OCI-LY7 (cell line): ENCODE results near the gene EPB42.

Source experiments
- EZH2phosphoT487 ChIP-seq: fragments of 200-600 bp; sonication (generic); IDR thresholded peaks from 2 replicates; pipeline ENCODE4 v1.6.1; 2018; ENCODE audit warnings: low read depth, borderline replicate concordance, mild to moderate bottlenecking, mixed run types, antibody characterized with exemption, low read length, moderate library complexity, mixed read lengths
- TF ChIP-seq, protein P1 (sequence below): fragments of 200-600 bp; sonication (generic); conservative IDR thresholded peaks from 2 replicates; pipeline ENCODE4 v1.5.1; 2014; ENCODE audit warnings: mild to moderate bottlenecking, antibody characterized with exemption, low read length, moderate library complexity, mixed read lengths

DNA sequence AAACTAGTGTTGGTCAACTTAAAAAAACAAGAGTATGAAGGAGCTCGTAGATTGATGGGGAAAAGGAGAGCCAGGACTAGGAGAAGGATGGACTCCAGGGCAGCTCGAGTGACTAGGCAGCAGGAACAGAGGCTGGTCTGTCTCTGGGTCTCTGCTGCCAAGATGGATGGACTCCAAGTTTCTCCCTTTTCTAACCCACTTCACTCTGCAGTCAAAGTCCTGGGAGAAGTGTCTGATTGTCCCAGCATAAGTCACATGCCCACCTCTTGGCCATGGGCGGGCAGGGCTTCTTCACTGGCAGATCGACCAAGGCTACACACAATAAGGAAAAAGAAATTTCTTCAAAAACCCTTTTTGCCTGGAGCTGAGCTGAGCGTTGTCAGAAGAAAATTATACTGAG, 9.2 kb upstream of the EPB42 start:
- TF ChIP-seq, protein P1, sequence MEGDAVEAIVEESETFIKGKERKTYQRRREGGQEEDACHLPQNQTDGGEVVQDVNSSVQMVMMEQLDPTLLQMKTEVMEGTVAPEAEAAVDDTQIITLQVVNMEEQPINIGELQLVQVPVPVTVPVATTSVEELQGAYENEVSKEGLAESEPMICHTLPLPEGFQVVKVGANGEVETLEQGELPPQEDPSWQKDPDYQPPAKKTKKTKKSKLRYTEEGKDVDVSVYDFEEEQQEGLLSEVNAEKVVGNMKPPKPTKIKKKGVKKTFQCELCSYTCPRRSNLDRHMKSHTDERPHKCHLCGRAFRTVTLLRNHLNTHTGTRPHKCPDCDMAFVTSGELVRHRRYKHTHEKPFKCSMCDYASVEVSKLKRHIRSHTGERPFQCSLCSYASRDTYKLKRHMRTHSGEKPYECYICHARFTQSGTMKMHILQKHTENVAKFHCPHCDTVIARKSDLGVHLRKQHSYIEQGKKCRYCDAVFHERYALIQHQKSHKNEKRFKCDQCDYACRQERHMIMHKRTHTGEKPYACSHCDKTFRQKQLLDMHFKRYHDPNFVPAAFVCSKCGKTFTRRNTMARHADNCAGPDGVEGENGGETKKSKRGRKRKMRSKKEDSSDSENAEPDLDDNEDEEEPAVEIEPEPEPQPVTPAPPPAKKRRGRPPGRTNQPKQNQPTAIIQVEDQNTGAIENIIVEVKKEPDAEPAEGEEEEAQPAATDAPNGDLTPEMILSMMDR: no peak
- no peak for TF ChIP-seq EZH2phosphoT487
